ENCODE measurements around the gene BMP8A.

Gene BMP8A

GRCh38 chr1:39573736-39574624, 82.5 kb downstream of the BMP8A start:
- no peak for DNase-seq

GRCh38 chr1:39574646-39575045, 83.2 kb downstream of the BMP8A start:
- no peak for DNase-seq

Data from NCI-H526 treated with DMSO at 0.1 percent for 48 hours (cell line).